Measurements from ENCODE around the gene GOLGA8G.
"Not testable (repeated sequence)": the region's sequence is repeated elsewhere in the genome, so short reads cannot be mapped to it uniquely, and the experiment has no call there.

Gene GOLGA8G, protein sequence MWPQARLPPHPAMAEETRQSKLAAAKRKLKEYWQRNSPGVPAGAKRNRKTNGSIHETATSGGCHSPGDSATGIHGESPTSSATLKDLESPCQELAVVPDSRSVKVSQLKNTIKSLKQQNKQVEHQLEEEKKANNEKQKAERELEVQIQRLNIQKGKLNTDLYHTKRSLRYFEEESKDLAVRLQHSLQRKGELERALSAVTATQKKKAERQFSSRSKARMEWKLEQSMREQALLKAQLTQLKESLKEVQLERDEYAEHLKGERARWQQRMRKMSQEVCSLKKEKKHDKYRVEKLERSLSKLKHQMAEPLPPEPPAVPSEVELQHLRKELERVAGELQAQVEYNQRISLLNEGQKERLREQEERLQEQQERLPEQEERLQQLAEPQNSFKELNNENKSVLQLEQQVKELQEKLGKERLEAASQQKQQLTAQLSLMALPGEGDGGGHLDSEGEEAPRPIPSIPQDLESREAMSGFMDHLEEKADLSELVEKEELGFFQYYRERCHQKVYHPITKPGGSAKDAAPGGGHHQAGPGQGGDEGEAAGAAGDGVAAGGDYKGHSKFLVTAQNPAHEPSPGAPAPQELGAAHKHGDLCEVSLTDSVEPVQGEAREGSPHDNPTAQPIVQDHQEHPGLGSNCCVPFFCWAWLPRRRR

DNA sequence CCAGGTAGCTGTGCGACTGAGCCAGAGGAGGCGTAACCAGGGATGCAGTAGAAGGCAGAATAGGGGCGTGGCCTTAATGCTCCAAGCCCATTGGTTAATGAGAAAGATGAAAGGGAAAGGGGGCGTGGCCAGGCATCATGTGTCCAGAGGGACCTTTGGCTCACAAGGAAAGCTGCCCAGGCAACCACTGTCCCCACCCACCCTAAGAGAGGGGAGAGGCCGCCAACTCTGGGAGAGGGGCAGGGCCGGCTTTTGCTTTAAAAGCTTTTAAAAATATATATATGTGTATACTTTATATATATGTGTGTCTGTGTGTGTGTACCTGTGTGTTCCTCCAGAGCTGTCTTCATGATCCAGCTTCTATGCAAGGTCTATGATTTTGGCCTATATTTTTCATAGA is at the start of gene GOLGA8G:
TSS of gene GOLGA8G (minus strand) at position 18 of the 400 bp plus-strand sequence. CDS start 62 bp downstream, outside the sequence.
- not testable (repeated sequence) for DNase-seq (ENCODE audit: low spot score)

DNA sequence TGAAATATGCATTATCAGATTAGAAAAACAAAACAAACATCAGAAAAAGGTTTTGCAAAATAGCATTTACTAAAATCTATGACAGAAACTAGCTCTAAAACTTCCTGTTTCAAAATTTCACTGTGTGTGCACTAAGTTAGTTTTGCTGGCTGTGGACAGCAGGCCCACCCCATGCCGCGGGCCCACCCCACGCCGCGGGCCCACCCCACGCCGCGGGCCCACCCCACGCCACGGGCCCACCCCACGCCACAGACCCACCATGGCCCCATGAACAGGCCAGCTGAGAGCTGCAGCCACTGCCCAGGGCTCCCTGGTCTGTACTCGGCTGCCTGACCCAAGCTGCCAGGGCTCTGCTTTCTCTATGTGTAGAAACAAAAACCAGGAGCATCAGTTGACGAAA is 40.6 kb upstream of the GOLGA8G start:
- DNase-seq (ENCODE audit: low spot score): not testable (repeated sequence)

DNA sequence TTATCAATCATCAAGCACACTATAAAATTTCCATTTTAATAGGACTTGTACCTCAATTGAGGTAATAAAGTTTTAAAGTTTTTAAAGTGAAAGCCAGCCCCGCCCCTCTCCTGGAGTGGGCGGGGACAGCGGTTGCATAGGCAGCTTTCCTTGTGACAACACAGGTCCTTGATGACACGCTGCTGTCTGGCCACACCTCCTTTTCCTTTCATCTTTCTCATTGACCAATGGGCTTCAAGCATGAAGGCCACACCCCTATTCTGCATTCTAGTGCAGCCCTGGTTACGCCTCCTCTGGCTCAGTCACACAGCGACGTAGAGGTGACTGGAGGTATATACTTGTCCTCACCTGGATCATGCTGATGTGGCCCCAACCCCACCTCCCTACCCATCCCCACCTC is 20.5 kb upstream of the GOLGA8G start, which contains the start of gene GOLGA6L25:
TSS of gene GOLGA6L25 (plus strand) at position 301 of the 400 bp plus-strand sequence. CDS start at position 362, 61 bp downstream.
- not testable (repeated sequence) for DNase-seq (ENCODE audit: low spot score)

DNA sequence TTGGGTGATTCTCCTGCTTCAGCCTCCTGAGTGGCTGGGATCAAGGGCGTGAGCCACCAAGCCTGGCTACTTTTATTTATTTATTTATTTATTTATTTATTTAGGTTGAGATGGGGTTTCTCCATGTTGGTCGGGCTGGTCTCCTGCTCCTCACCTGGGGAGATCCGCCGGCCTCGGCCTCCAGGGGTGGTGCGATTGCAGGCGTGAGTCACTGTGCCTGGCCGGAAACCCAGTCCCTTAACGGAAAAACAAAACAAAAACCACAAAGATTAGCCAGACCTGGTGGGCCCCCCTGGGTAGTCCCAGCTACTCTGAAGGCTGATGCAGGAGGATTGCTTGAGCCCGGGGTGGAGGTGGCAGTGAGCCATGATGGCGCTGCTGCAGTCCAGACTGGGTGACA is 17.6 kb downstream of the GOLGA8G start:
- DNase-seq (ENCODE audit: low spot score): not testable (repeated sequence)

- DNase-seq (ENCODE audit: low spot score): not testable (repeated sequence)
Measured at GRCh38 chr15:28514128-28514527, 18.6 kb downstream of the GOLGA8G start.

DNA sequence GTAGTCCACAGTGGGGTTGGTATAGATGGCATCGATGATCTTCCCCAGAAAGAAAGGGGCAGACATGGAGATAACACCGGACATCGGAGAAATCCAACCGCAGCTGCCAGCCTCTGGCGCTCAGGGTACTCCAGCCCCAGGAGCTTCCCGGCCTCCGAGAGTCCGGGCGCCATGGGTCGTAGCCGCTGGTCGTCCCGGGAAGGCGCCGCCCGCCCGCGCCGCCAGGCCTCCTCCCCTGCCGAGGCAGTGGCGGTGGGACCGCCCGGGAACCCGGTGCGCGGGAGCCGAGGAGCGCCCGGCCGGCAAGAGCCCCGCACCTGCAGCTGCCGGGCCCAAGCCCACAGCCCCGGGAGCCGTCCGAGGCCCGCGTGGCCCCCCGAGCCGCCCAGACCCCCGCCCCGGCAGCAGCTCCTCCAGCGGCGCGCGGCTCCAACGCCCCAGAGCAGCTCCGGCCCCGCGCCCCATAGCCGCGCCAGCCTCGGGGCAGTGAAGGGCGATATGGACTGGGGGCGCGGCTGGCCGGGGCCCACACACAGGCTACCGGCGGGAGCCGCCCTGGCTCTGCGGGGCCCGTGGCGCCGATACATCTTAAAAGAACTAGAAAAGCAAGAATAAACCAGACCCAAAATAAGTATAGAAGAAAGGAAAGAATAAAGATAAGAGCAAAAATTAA is 24.4 kb downstream of the GOLGA8G start:
- not testable (repeated sequence) for DNase-seq (ENCODE audit: low spot score)

DNA sequence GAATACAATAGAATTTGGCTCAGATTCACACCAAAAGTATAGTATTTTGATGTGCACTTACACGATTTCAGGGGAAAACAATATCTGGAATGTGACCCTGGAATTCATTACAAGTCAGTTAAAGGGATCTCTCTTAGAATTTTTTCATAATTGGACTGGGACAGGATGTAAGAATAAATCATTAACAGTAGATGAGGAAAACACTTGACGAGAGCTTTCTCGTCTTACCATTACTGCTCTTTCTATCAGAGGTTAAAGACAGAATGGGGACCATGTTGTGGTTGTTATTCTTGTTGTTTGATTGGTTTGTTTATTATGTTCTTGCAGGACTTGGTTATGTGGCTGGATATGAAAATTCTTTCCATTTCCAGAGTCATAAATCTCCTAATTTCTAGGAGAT is 51.4 kb downstream of the GOLGA8G start:
- DNase-seq (ENCODE audit: low spot score): not testable (repeated sequence)
